HG03196 (cell line): ENCODE data around the gene GCN1.

Experiments used
- ATAC-seq: cut with Tn5 transposase; IDR thresholded peaks from one replicate; pipeline ENCODE4 v1.9.1; 2021; ENCODE audit not compliant: unreplicated experiment

The GCN1 gene

GRCh38 chr12:120150919-120151525, 43.5 kb downstream of the GCN1 start:
- no peak for ATAC-seq

GRCh38 chr12:120148011-120148410, 46.5 kb downstream of the GCN1 start:
- ATAC-seq = no peak

- no peak for ATAC-seq
Observed at GRCh38 chr12:120145164-120145563, 49.4 kb downstream of the GCN1 start.

GRCh38 chr12:120144215-120144614, 50.3 kb downstream of the GCN1 start:
- no peak for ATAC-seq

- no peak for ATAC-seq
Observed at GRCh38 chr12:120142231-120142877, 52.2 kb downstream of the GCN1 start.

GRCh38 chr12:120141336-120141735, 53.2 kb downstream of the GCN1 start:
- ATAC-seq = no peak

- no peak for ATAC-seq
Observed at GRCh38 chr12:120140603-120141002, 53.9 kb downstream of the GCN1 start.

- ATAC-seq = no peak
Observed at GRCh38 chr12:120139958-120140357, 54.6 kb downstream of the GCN1 start.

- ATAC-seq = no peak
Observed at GRCh38 chr12:120138366-120138765, 56.1 kb downstream of the GCN1 start.

- ATAC-seq = no peak
Observed at GRCh38 chr12:120137833-120138232, 56.7 kb downstream of the GCN1 start.

- no peak for ATAC-seq
Observed at GRCh38 chr12:120136093-120136770, 58.3 kb downstream of the GCN1 start.

- ATAC-seq = no peak
Observed at GRCh38 chr12:120134307-120134980, 60.1 kb downstream of the GCN1 start.

GRCh38 chr12:120132863-120133385, 61.6 kb downstream of the GCN1 start:
- peak; percentile 81 for ATAC-seq

GRCh38 chr12:120132054-120132836, 62.3 kb downstream of the GCN1 start:
- no peak for ATAC-seq

GRCh38 chr12:120131116-120131515, 63.4 kb downstream of the GCN1 start:
- ATAC-seq = no peak

- ATAC-seq = no peak
Observed at GRCh38 chr12:120130011-120130410, 64.5 kb downstream of the GCN1 start.

- no peak for ATAC-seq
Observed at GRCh38 chr12:120126635-120127005, 67.9 kb downstream of the GCN1 start.

- ATAC-seq = no peak
Observed at GRCh38 chr12:120125792-120126634, 68.5 kb downstream of the GCN1 start.

GRCh38 chr12:120125029-120125428, 69.5 kb downstream of the GCN1 start:
- ATAC-seq = no peak

GRCh38 chr12:120121766-120122293, 72.7 kb downstream of the GCN1 start:
- ATAC-seq = peak; percentile 26
